MM.1S (cell line): ENCODE measurements around the gene CHN2.

Experiments
- EZH2 ChIP-seq: fragments of 300-600 bp; sonication (generic); optimal IDR thresholded peaks from 2 replicates; pipeline ENCODE3; 2017; ENCODE audit warnings: low read depth, mild to moderate bottlenecking, antibody characterized with exemption, low read length, mixed read lengths
- EZH2phosphoT487 ChIP-seq: fragments of 300-600 bp; sonication (generic); IDR thresholded peaks from 2 replicates; pipeline ENCODE4 v1.6.1; 2018; ENCODE audit warnings: antibody characterized with exemption, low read length
- TF ChIP-seq, protein P1 (sequence below): fragments of 300-600 bp; sonication (generic); IDR thresholded peaks from 2 replicates; pipeline ENCODE4 v1.5.1; 2016; ENCODE audit warnings: antibody characterized with exemption, low read length, mixed read lengths

DNA sequence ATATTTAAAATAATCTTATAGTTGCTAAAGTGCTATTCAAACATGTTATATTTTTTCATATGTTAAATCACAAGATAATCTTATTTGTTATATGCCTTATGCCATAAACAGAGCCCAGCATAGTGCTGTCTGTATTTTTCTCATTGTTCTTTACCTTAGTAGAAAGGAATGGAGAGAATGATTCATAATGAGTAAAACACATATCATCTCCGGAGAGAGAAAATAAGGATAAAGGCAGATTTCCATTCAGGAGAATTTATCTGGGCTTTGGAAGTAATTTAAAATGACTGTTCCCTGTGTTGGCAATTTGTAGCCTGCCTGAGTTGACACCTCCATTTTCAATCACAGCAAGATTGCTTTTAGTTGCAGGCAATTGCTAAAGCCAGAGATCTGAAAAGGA is 30.2 kb downstream of the CHN2 start:
- TF ChIP-seq, protein P1, sequence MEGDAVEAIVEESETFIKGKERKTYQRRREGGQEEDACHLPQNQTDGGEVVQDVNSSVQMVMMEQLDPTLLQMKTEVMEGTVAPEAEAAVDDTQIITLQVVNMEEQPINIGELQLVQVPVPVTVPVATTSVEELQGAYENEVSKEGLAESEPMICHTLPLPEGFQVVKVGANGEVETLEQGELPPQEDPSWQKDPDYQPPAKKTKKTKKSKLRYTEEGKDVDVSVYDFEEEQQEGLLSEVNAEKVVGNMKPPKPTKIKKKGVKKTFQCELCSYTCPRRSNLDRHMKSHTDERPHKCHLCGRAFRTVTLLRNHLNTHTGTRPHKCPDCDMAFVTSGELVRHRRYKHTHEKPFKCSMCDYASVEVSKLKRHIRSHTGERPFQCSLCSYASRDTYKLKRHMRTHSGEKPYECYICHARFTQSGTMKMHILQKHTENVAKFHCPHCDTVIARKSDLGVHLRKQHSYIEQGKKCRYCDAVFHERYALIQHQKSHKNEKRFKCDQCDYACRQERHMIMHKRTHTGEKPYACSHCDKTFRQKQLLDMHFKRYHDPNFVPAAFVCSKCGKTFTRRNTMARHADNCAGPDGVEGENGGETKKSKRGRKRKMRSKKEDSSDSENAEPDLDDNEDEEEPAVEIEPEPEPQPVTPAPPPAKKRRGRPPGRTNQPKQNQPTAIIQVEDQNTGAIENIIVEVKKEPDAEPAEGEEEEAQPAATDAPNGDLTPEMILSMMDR = no peak
- TF ChIP-seq EZH2 (no peak), EZH2phosphoT487 (no peak)
